Liver (tissue), 9 donors: Measurements from ENCODE around the gene NKAIN1. TPM values are rescaled to one million over a fixed set of nuclear protein-coding genes. Genes with fewer than 3 reads are reported as not detected.

Source experiments
- DNase-seq: peaks from one replicate; pipeline ENCODE4 v3.0.0-alpha.2; 2017; ENCODE audit warnings: low spot score
- H3K27ac ChIP-seq, 2 donors: one replicate each; pipeline ENCODE4 v1.7.0; 2013; ENCODE audit warnings: inconsistent platforms in 2 of 2, low read length in 2 of 2, control low read depth in 1 of 2, low read depth in 1 of 2, mild to moderate bottlenecking in 1 of 2
- H3K27me3 ChIP-seq, 4 donors: one replicate each; pipeline versions ENCODE4 v1.6.1 to v1.7.0; 2013; ENCODE audit warnings: low read length in 3 of 4, inconsistent platforms in 1 of 4, mild to moderate bottlenecking in 1 of 4, moderate library complexity in 1 of 4; ENCODE audit not compliant: control insufficient read depth in 4 of 4, insufficient read depth in 4 of 4
- H3K36me3 ChIP-seq, 4 donors: one replicate each; pipeline versions ENCODE4 v1.6.1 to v1.7.0; 2013; ENCODE audit warnings: low read length in 3 of 4, mild to moderate bottlenecking in 3 of 4, low read depth in 1 of 4, moderate library complexity in 1 of 4; ENCODE audit not compliant: control insufficient read depth in 4 of 4, insufficient read depth in 3 of 4
- H3K4me1 ChIP-seq, 4 donors: one replicate each; pipeline versions ENCODE4 v1.6.1 to v1.7.0; 2013; ENCODE audit warnings: low read length in 3 of 4, mild to moderate bottlenecking in 3 of 4, moderate library complexity in 1 of 4; ENCODE audit not compliant: control insufficient read depth in 4 of 4, insufficient read depth in 4 of 4
- H3K4me3 ChIP-seq, 3 donors: one replicate each; pipeline versions ENCODE4 v1.6.1 to v1.7.0; 2013; ENCODE audit warnings: low read length in 3 of 3, control low read depth in 1 of 3, low read depth in 1 of 3, mild to moderate bottlenecking in 1 of 3
- H3K9ac ChIP-seq, 2 donors: one replicate each; pipeline ENCODE4 v1.7.0; 2013; ENCODE audit warnings: low read length in 2 of 2, mild to moderate bottlenecking in 2 of 2, moderate library complexity in 2 of 2, control low read depth in 1 of 2, low read depth in 1 of 2
- H3K9me3 ChIP-seq, 4 donors: one replicate each; pipeline versions ENCODE4 v1.6.1 to v1.7.0; 2013; ENCODE audit warnings: low read length in 3 of 4; ENCODE audit not compliant: control insufficient read depth in 4 of 4
- CTCF ChIP-seq: fragments of 150-350 bp; IDR thresholded peaks from 2 replicates; pipeline ENCODE4 v1.5.1; 2017; ENCODE audit warnings: improper control_type of control experiment, low read depth, low read length; ENCODE audit not compliant: missing input control
- FOXA1 ChIP-seq: IDR thresholded peaks from 2 replicates; pipeline ENCODE4 v1.6.1; 2016; ENCODE audit warnings: antibody characterized with exemption
- FOXA2 ChIP-seq: IDR thresholded peaks from 2 replicates; pipeline ENCODE4 v1.6.1; 2016; ENCODE audit warnings: antibody characterized with exemption
- GABPA ChIP-seq, 2 donors: IDR thresholded peaks in 1 of 2; conservative IDR thresholded peaks in 1 of 2; 2 replicates each; pipeline ENCODE4 v1.6.1; 2016; ENCODE audit warnings: antibody characterized with exemption in 2 of 2, mild to moderate bottlenecking in 1 of 2, moderate library complexity in 1 of 2
- HNF4G ChIP-seq: IDR thresholded peaks from 2 replicates; pipeline ENCODE4 v1.6.1; 2016; ENCODE audit warnings: antibody characterized with exemption
- NR2F2 ChIP-seq: IDR thresholded peaks from 2 replicates; pipeline ENCODE4 v1.6.1; 2016; ENCODE audit warnings: antibody characterized with exemption
- RAD21 ChIP-seq, 2 donors: IDR thresholded peaks; 2 replicates each; pipeline ENCODE4 v1.6.1; 2016; ENCODE audit warnings: antibody characterized with exemption in 2 of 2, mild to moderate bottlenecking in 2 of 2
- RXRA ChIP-seq, 2 donors: IDR thresholded peaks; 2 replicates each; pipeline ENCODE4 v1.6.1; 2017 to 2018; ENCODE audit warnings: antibody characterized with exemption in 2 of 2, mild to moderate bottlenecking in 1 of 2
- SP1 ChIP-seq: IDR thresholded peaks from 2 replicates; pipeline ENCODE4 v1.6.1; 2018; ENCODE audit warnings: antibody characterized with exemption, mild to moderate bottlenecking
- TAF1 ChIP-seq: conservative IDR thresholded peaks from 2 replicates; pipeline ENCODE4 v1.6.1; 2016; ENCODE audit warnings: antibody characterized with exemption, mild to moderate bottlenecking
- YY1 ChIP-seq: IDR thresholded peaks from 2 replicates; pipeline ENCODE4 v1.6.1; 2016; ENCODE audit warnings: antibody characterized with exemption, mild to moderate bottlenecking
- ZBTB33 ChIP-seq: IDR thresholded peaks from 2 replicates; pipeline ENCODE4 v1.6.1; 2016; ENCODE audit warnings: antibody characterized with exemption
- WGBS: extraction: QIAGEN DNeasy Blood & Tissue Kit; methylation state at CpG from one replicate; pipeline ENCODE4 v1.1.7; 2013; 5-methylcytosine and 5-hydroxymethylcytosine counted together
- polyA plus RNA-seq, 2 donors: library from polyadenylated mRNA; stranded (reverse) in 1 of 2; unstranded in 1 of 2; fragments of 200-250 nt in 1 of 2; fragments of >200 nt in 1 of 2; fragmentation: Nextera tagmentation in 1 of 2; extraction: Ambion mirVana in 1 of 2; gene quantifications; one replicate each; pipeline versions ENCODE4 v1.2.1 to v1.2.3, GENCODE V29; 2013 to 2015
- total RNA-seq, 2 donors: library from RNA; depleted of rRNA; stranded (reverse); fragments of >200 nt; gene quantifications; one replicate each; pipeline ENCODE4 v1.2.3, GENCODE V29; 2014
- TF ChIP-seq, protein P1 (sequence below): IDR thresholded peaks from 2 replicates; pipeline ENCODE4 v1.6.1; 2016; ENCODE audit warnings: antibody characterized with exemption
- TF ChIP-seq, protein P2 (sequence below): IDR thresholded peaks from 2 replicates; pipeline ENCODE4 v1.6.1; 2016; ENCODE audit warnings: antibody characterized with exemption, mild to moderate bottlenecking
- TF ChIP-seq, protein P3 (sequence below): IDR thresholded peaks from 2 replicates; pipeline ENCODE4 v1.6.1; 2016; ENCODE audit warnings: antibody characterized with exemption
- donor health status: healthy.
- donor health status: healthy.
- donor health status: healthy.
- donor health status: healthy.
- donor health status: healthy.

The NKAIN1 gene
- total and polyA plus RNA-seq, 4 donors, result not detected

DNA sequence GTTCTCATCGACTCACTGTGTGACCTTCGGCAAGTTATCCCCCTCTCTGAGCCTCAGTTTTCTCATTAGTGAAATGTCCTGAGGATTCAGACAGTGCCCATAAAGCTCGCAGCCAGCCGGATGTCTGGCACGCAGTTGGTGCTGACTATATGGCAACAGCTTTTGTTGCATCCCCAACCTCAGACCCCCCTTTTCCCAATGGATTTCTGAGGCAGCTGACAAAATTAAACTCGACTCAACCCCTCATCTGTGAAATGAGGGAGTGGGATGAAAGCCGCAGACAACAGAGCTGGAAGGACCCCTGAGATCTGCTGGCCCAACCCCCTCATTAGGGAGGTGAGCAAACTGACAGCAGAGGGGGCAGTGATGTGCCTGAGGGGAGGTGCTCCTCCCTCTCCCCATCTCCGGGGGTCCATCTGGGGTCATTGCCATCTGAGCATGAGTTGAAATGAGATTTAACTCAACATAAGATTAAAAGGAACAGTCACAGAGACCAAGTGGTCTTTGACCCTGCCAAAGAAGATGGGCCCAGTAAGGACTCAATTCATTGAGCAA lies 40.4 kb downstream of the NKAIN1 start:
- 82% methylated on average over 8 of the region's 8 CpGs for WGBS

More for the DNA sequence above, 40.4 kb downstream of the NKAIN1 start:
- Histone ChIP-seq H3K27me3 (no peaks in the 10 kb centered on the region), H3K4me1 (no peaks in the 10 kb centered on the region), H3K9me3 (no peaks in the 10 kb centered on the region), H3K4me3 (no peak overlapping the region), H3K9ac (no peak overlapping the region), H3K36me3 (no peaks in the 10 kb centered on the region), H3K27ac (no peak overlapping the region)
- no peak for DNase-seq
- TF ChIP-seq RXRA (IDR thresholded peaks at IDR 0.05), result no peak
- TF ChIP-seq TAF1, result no peak
- TF ChIP-seq ZBTB33, result no peak
- no peak for TF ChIP-seq YY1
- no peak for TF ChIP-seq NR2F2
- no peak for TF ChIP-seq HNF4G
- TF ChIP-seq CTCF, result no peak
- TF ChIP-seq FOXA2, result no peak
- TF ChIP-seq SP1, result no peak
- no peak for TF ChIP-seq FOXA1
- TF ChIP-seq GABPA (IDR thresholded peaks at IDR 0.05 in 1 of 2, conservative IDR thresholded peaks at IDR 0.05 in 1 of 2), result no peak
- TF ChIP-seq, protein P1, sequence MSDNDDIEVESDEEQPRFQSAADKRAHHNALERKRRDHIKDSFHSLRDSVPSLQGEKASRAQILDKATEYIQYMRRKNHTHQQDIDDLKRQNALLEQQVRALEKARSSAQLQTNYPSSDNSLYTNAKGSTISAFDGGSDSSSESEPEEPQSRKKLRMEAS, result no peak
- TF ChIP-seq RAD21 (IDR thresholded peaks at IDR 0.05), result no peak
- TF ChIP-seq, protein P2, sequence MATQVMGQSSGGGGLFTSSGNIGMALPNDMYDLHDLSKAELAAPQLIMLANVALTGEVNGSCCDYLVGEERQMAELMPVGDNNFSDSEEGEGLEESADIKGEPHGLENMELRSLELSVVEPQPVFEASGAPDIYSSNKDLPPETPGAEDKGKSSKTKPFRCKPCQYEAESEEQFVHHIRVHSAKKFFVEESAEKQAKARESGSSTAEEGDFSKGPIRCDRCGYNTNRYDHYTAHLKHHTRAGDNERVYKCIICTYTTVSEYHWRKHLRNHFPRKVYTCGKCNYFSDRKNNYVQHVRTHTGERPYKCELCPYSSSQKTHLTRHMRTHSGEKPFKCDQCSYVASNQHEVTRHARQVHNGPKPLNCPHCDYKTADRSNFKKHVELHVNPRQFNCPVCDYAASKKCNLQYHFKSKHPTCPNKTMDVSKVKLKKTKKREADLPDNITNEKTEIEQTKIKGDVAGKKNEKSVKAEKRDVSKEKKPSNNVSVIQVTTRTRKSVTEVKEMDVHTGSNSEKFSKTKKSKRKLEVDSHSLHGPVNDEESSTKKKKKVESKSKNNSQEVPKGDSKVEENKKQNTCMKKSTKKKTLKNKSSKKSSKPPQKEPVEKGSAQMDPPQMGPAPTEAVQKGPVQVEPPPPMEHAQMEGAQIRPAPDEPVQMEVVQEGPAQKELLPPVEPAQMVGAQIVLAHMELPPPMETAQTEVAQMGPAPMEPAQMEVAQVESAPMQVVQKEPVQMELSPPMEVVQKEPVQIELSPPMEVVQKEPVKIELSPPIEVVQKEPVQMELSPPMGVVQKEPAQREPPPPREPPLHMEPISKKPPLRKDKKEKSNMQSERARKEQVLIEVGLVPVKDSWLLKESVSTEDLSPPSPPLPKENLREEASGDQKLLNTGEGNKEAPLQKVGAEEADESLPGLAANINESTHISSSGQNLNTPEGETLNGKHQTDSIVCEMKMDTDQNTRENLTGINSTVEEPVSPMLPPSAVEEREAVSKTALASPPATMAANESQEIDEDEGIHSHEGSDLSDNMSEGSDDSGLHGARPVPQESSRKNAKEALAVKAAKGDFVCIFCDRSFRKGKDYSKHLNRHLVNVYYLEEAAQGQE, result no peak
- TF ChIP-seq, protein P3, sequence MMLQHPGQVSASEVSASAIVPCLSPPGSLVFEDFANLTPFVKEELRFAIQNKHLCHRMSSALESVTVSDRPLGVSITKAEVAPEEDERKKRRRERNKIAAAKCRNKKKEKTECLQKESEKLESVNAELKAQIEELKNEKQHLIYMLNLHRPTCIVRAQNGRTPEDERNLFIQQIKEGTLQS, result no peak
